GM12878 (cell line): Measurements from ENCODE around the gene SCAI. TPM values are rescaled to one million over a fixed set of nuclear protein-coding genes. Genes with fewer than 3 reads are reported as not detected.

Experiments used
- ATAC-seq: fragments of 200-7000 bp; cut with Tn5 transposase; 3 replicates; pipeline ENCODE4 v1.9.1; 2020; ENCODE audit warnings: mild to moderate bottlenecking, moderate library complexity
- BruUV-seq: library from RNA; stranded (reverse); fragments of 400-500 nt; replicated peaks from 2 replicates; lab custom pipeline; 2021; lab: Mats Ljungman, UMichigan
- CTCF ChIA-PET: fragments of 300-600 bp; sonication (Branson Sonifier 250); formaldehyde crosslinking; extraction: SDS; loops from one replicate; lab custom pipeline; 2021; ENCODE audit warnings: inconsistent platforms; lab: Yijun Ruan, JAX
- POLR2A ChIA-PET: fragments of 350-600 bp; formaldehyde crosslinking; extraction: SDS; loops from one replicate; lab custom pipeline; 2021; ENCODE audit warnings: inconsistent platforms; lab: Charles Lee
- RAD21 ChIA-PET: fragments of 300-600 bp; sonication (Branson Sonifier 250); formaldehyde crosslinking; loops from one replicate; lab custom pipeline; 2023; ENCODE audit warnings: antibody characterized with exemption; ENCODE audit not compliant: unreplicated experiment; lab: Charles Lee
- SMC1A ChIA-PET: fragments of 300-600 bp; sonication (Branson Sonifier 250); formaldehyde crosslinking; loops from one replicate; lab custom pipeline; 2023; ENCODE audit not compliant: unreplicated experiment, uncharacterized antibody; lab: Charles Lee
- DNase-seq: peaks from one replicate; pipeline ENCODE4 v3.0.0-alpha.2; 2011; ENCODE audit warnings: low read depth, low spot score
- FAIRE-seq: peaks from 3 replicates; lab custom pipeline; 2011; peaks lifted over from hg19 to GRCh38; lab: Jason Lieb, UNC
- H2AFZ ChIP-seq: 2 replicates; pipeline ENCODE4 v1.6.0; 2011; ENCODE audit warnings: low read depth, low read length, control low read depth; ENCODE audit not compliant: control insufficient read depth
- H3K27ac ChIP-seq: 2 replicates; pipeline ENCODE4 v1.5.1; 2011; ENCODE audit warnings: control low read depth; ENCODE audit not compliant: control insufficient read depth, insufficient read depth
- H3K27me3 ChIP-seq, 2 experiments: replicated peaks in 1 of 2; 2 replicates each; pipeline versions ENCODE4 v1.6.0 to v1.6.1; 2011; ENCODE audit warnings: low read length in 1 of 2; ENCODE audit not compliant: control insufficient read depth in 2 of 2, insufficient read depth in 2 of 2
- H3K36me3 ChIP-seq, 2 experiments: 2 replicates each; pipeline ENCODE4 v1.5.1; 2011; ENCODE audit warnings: low read length in 1 of 2; ENCODE audit not compliant: control insufficient read depth in 2 of 2, insufficient read depth in 2 of 2
- H3K4me1 ChIP-seq: 2 replicates; pipeline ENCODE4 v1.6.1; 2011; ENCODE audit warnings: mild to moderate bottlenecking, low read length, moderate library complexity, mixed read lengths; ENCODE audit not compliant: control insufficient read depth, insufficient read depth
- H3K4me2 ChIP-seq: 2 replicates; pipeline ENCODE4 v1.6.0; 2011; ENCODE audit warnings: control low read depth; ENCODE audit not compliant: control insufficient read depth, insufficient read depth
- H3K4me3 ChIP-seq: fragments of 200-600 bp; sonication (generic); 2 replicates; pipeline ENCODE4 v1.5.1; 2016
- H3K79me2 ChIP-seq: 2 replicates; pipeline ENCODE4 v1.6.0; 2011; ENCODE audit warnings: low read length; ENCODE audit not compliant: control insufficient read depth, insufficient read depth
- H3K9ac ChIP-seq: 2 replicates; pipeline ENCODE4 v1.8.0; 2011; ENCODE audit warnings: low read length, control low read depth, mixed read lengths; ENCODE audit not compliant: control insufficient read depth, insufficient read depth
- H3K9me3 ChIP-seq: replicated peaks from 3 replicates; pipeline ENCODE4 v1.5.1; 2011; ENCODE audit warnings: mild to moderate bottlenecking, low read length; ENCODE audit not compliant: control insufficient read depth, insufficient read depth
- H4K20me1 ChIP-seq: 2 replicates; pipeline ENCODE4 v1.6.0; 2011; ENCODE audit not compliant: control insufficient read depth, insufficient read depth
- ATF7 ChIP-seq: fragments of 450-650 bp; IDR thresholded peaks from 2 replicates; pipeline ENCODE4 v1.6.1; 2016; ENCODE audit warnings: low read depth, mild to moderate bottlenecking
- CREM ChIP-seq: IDR thresholded peaks from 2 replicates; pipeline ENCODE4 v1.6.1; 2014; ENCODE audit warnings: antibody characterized with exemption, low read depth
- EP300 ChIP-seq, 2 experiments: fragments of 150-350 bp in 1 of 2; IDR thresholded peaks; 2 replicates each; pipeline ENCODE4 v1.6.1; 2011 to 2012; ENCODE audit warnings: low read depth in 2 of 2, low read length in 2 of 2, borderline replicate concordance in 1 of 2, improper control_type of control experiment in 1 of 2, inconsistent platforms in 1 of 2; ENCODE audit not compliant: control insufficient read depth in 1 of 2
- FOS ChIP-seq: IDR thresholded peaks from 3 replicates; pipeline ENCODE4 v1.6.1; 2011; ENCODE audit warnings: borderline replicate concordance; ENCODE audit not compliant: insufficient read length; ENCODE audit errors: extremely low read depth
- IKZF2 ChIP-seq, 2 experiments: fragments of 450-650 bp; IDR thresholded peaks; 2 replicates each; pipeline ENCODE4 v1.6.1; 2017; ENCODE audit warnings: mild to moderate bottlenecking in 2 of 2, moderate library complexity in 2 of 2
- KAT2A ChIP-seq: conservative IDR thresholded peaks from 2 replicates; pipeline ENCODE4 v1.6.1; 2011; ENCODE audit warnings: low read depth, low read length; ENCODE audit not compliant: control insufficient read depth
- KDM1A ChIP-seq: fragments of 200-600 bp; sonication (generic); IDR thresholded peaks from 2 replicates; pipeline ENCODE4 v1.6.1; 2016; ENCODE audit warnings: borderline replicate concordance
- NFXL1 ChIP-seq: fragments of 450-650 bp; IDR thresholded peaks from 2 replicates; pipeline ENCODE4 v1.6.1; 2017; ENCODE audit warnings: antibody characterized with exemption, mild to moderate bottlenecking, borderline replicate concordance
- SREBF2 ChIP-seq: IDR thresholded peaks from 2 replicates; pipeline ENCODE4 v1.6.1; 2012; ENCODE audit warnings: mild to moderate bottlenecking, low read length
- ZNF384 ChIP-seq: IDR thresholded peaks from 2 replicates; pipeline ENCODE4 v1.6.1; 2012; ENCODE audit warnings: low read depth, mild to moderate bottlenecking, low read length, improper control_type of control experiment, borderline replicate concordance
- WGBS: methylation state at CpG from one replicate; pipeline ENCODE4 v1.1.6; 2016; ENCODE audit warnings: low lambda C conversion rate; ENCODE audit not compliant: insufficient replicate concordance, insufficient coverage; ENCODE audit errors: missing lambda C conversion rate; 5-methylcytosine and 5-hydroxymethylcytosine counted together
- in situ Hi-C: fragments of 300-500 bp; cut with MboI; formaldehyde crosslinking; loops from 9 replicates; pipeline ENCODE4 v1.14.3; 2018; ENCODE audit warnings: mixed read lengths
- intact Hi-C: fragments of 100-400 bp; cut with micrococcal nuclease; formaldehyde crosslinking; loops from one replicate; pipeline ENCODE4 v1.14.2; 2022; ENCODE audit not compliant: unreplicated experiment
- polyA plus RNA-seq, 11 experiments: library from polyadenylated mRNA; depleted of rRNA in 4 of 11; unstranded in 6 of 11; stranded (reverse) in 5 of 11; fragments of >200 nt; fragmentation: Nextera tagmentation in 4 of 11; fragmentation: Illumina TruSeq in 1 of 11; extraction: Ambion mirVana in 4 of 11; extraction: Trizol in 1 of 11; gene quantifications; 1 replicate in 1 of 11; 2 replicates in 10 of 11; pipeline versions ENCODE4 v1.2.1 to v1.2.3, GENCODE V29; 2011 to 2016; ENCODE audit warnings: inconsistent platforms in 2 of 11, missing spikeins in 2 of 11, low read depth in 1 of 11
- total RNA-seq, 4 experiments: library from RNA; depleted of rRNA in 3 of 4; stranded (reverse); fragments of >200 nt in 3 of 4; fragmentation: Illumina TruSeq in 1 of 4; extraction: Trizol in 1 of 4; gene quantifications; 2 replicates each; pipeline versions ENCODE4 v1.2.1 to v1.2.3, GENCODE V29; 2013 to 2021
- TF ChIP-seq, protein P1 (sequence below): fragments of 450-650 bp; IDR thresholded peaks from 2 replicates; pipeline ENCODE4 v1.6.1; 2018; ENCODE audit warnings: borderline replicate concordance, mild to moderate bottlenecking; ENCODE audit not compliant: partially characterized antibody

Gene SCAI
- total and polyA plus RNA-seq, 10 of the 15 experiments (the other 5 are each of a cell fraction or from before 2014, with no cell fraction given) = 0.52 to 8.8 (median 5.1) TPM

DNA sequence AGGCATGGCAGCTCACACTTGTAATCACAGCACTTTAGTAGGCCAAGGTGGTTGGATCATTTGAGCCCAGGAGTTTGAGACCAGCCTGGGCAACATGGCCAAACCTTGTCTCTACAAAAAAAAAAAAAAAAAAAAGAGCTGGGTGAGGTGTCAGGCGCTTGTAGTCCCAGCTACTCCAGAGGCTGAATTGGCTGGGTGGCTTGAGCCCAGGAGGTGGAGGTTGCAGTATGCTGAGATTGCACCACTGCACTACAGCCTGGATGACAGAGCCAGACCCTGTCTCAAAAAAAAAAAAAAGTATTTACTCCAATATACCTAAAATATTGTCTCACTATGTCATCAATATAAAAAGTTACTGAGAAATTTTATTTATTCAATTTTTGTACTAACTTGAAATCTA lies 2.8 kb downstream of the SCAI start:
- no peaks in the 10 kb centered on the region for H3K27me3 ChIP-seq
- RAD21 ChIA-PET = interaction anchor here (0.6 kb wide), 1 partner anchor 124 kb away, joined by 3 read pairs; no protein-coding TSS in a partner anchor
- no peak for TF ChIP-seq EP300 (IDR thresholded peaks at IDR 0.05; ENCODE audit: borderline replicate concordance in 1 of 2, control insufficient read depth in 1 of 2, low read depth in 2 of 2, low read length in 2 of 2)
- TF ChIP-seq ATF7 = no peak
- no peak for TF ChIP-seq KDM1A
- ATAC-seq = no peak
- intact Hi-C loops = loop anchor here (5.0 to 10.0 kb wide), 3 partner anchors 136 to 268 kb away; no protein-coding TSS in a partner anchor
- in situ Hi-C loops = loop anchor here (5.0 kb wide), 1 partner anchor 368 kb away; the partner anchor contains the start of gene NR6A1
- no peak overlapping the region for H2AFZ ChIP-seq
- H3K9me3 ChIP-seq = no peaks in the 10 kb centered on the region; the same call in 2 of the 3 replicates
- H3K36me3 ChIP-seq = no peaks in the 10 kb centered on the region
- H3K9ac ChIP-seq = no peak overlapping the region
- SMC1A ChIA-PET = interaction anchor here (0.6 kb wide), 1 partner anchor 145 kb away, joined by 3 read pairs; no protein-coding TSS in a partner anchor
- BruUV-seq = no TSS peak
- WGBS = 100% methylated on average over 1 of the region's 1 CpG
- peaks cover 3% of the 10 kb centered on the region; the same call in 1 of the 2 replicates for H3K4me1 ChIP-seq
- H3K4me2 ChIP-seq = no peak overlapping the region
- no peak for DNase-seq
- H4K20me1 ChIP-seq = no peaks in the 10 kb centered on the region
- H3K79me2 ChIP-seq = peaks cover 3% of the 10 kb centered on the region
- H3K4me3 ChIP-seq = no peak overlapping the region
- POLR2A ChIA-PET = interaction anchor here (0.6 to 1.3 kb wide), 4 partner anchors 14 to 1211 kb away, joined by 3 to 8 read pairs (median 6); no protein-coding TSS in a partner anchor
- H3K27ac ChIP-seq = no peak overlapping the region
- no peak for FAIRE-seq
- CTCF ChIA-PET = interaction anchor here (0.6 to 0.9 kb wide), 2 partner anchors 79 to 202 kb away, joined by 3 read pairs; no protein-coding TSS in a partner anchor

DNA sequence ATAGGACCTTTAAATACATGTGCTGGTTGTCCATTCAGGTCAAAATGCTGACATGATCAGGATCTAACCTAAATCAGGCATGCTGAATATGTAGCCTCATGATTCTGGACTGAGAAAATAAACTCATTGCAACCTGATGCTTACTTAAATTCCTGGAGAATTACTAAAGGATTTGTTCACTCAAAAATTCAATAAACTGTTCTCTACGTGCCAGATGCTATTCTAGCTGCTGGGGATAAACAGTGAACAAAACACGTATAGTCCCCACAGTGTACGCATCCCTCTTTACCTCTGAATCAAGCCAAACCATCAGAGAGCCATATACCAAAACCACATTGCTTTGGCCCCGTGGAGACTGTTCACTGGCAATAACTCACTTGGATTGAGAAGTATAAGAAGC lies 6.1 kb downstream of the SCAI start:
- H3K4me1 ChIP-seq = no peaks in the 10 kb centered on the region
- intact Hi-C loops (no loop called here), in situ Hi-C loops (no loop called here)
- H4K20me1 ChIP-seq = no peaks in the 10 kb centered on the region
- ChIA-PET POLR2A (no interaction called here), SMC1A (no interaction called here), CTCF (no interaction called here), RAD21 (no interaction called here)
- peaks cover 4% of the 10 kb centered on the region; the same call in 2 of the 3 replicates for H3K9me3 ChIP-seq
- H3K4me3 ChIP-seq = no peak overlapping the region
- no peak overlapping the region for H3K27ac ChIP-seq
- DNase-seq = no peak
- H2AFZ ChIP-seq = no peak overlapping the region
- BruUV-seq = no TSS peak
- 98% methylated on average over 4 of the region's 4 CpGs for WGBS
- no peak for TF ChIP-seq CREM
- TF ChIP-seq, protein P1, sequence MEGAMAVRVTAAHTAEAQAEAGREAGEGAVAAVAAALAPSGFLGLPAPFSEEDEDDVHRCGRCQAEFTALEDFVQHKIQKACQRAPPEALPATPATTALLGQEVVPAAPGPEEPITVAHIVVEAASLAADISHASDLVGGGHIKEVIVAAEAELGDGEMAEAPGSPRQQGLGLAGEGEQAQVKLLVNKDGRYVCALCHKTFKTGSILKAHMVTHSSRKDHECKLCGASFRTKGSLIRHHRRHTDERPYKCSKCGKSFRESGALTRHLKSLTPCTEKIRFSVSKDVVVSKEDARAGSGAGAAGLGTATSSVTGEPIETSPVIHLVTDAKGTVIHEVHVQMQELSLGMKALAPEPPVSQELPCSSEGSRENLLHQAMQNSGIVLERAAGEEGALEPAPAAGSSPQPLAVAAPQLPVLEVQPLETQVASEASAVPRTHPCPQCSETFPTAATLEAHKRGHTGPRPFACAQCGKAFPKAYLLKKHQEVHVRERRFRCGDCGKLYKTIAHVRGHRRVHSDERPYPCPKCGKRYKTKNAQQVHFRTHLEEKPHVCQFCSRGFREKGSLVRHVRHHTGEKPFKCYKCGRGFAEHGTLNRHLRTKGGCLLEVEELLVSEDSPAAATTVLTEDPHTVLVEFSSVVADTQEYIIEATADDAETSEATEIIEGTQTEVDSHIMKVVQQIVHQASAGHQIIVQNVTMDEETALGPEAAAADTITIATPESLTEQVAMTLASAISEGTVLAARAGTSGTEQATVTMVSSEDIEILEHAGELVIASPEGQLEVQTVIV = no peak
- TF ChIP-seq KAT2A = no peak
- no peak for TF ChIP-seq FOS
- TF ChIP-seq NFXL1 = no peak
- TF ChIP-seq IKZF2 (IDR thresholded peaks at IDR 0.05) = no peak
- TF ChIP-seq SREBF2 = no peak
- no peak for TF ChIP-seq ZNF384
- H3K4me2 ChIP-seq = no peak overlapping the region
- no peak overlapping the region for H3K9ac ChIP-seq
- no peak for FAIRE-seq
- H3K79me2 ChIP-seq = no peaks in the 10 kb centered on the region; the same call in 1 of the 2 replicates
- H3K36me3 ChIP-seq = no peaks in the 10 kb centered on the region
- ATAC-seq = no peak
- no peaks in the 10 kb centered on the region for H3K27me3 ChIP-seq
